Kidney (tissue), 14 donors: Measurements from ENCODE around the gene TTC13. TPM values are rescaled to one million over a fixed set of nuclear protein-coding genes. Genes with fewer than 3 reads are reported as not detected.

ENCODE experiments used
- DNase-seq, 5 donors: peaks; one replicate each; pipeline ENCODE4 v3.0.0-alpha.2; 2013 to 2020
- FAIRE-seq: peaks from 2 replicates; lab custom pipeline; 2012; peaks lifted over from hg19 to GRCh38; lab: Jason Lieb, UNC
- H3K27ac ChIP-seq, 2 donors: one replicate each; pipeline ENCODE4 v1.7.0; 2013; ENCODE audit warnings: low read depth in 2 of 2, low read length in 2 of 2, inconsistent platforms in 1 of 2
- H3K27me3 ChIP-seq: one replicate; pipeline ENCODE4 v1.7.1; 2013; ENCODE audit warnings: low read length, inconsistent platforms; ENCODE audit not compliant: control insufficient read depth, insufficient read depth
- H3K36me3 ChIP-seq, 3 donors: one replicate each; pipeline versions ENCODE4 v1.7.0 to v1.7.1; 2013; ENCODE audit warnings: low read length in 3 of 3, control low read depth in 1 of 3, inconsistent platforms in 1 of 3; ENCODE audit not compliant: insufficient read depth in 3 of 3, control insufficient read depth in 2 of 3
- H3K4me1 ChIP-seq, 3 donors: one replicate each; pipeline versions ENCODE4 v1.7.0 to v1.7.1; 2013; ENCODE audit warnings: low read length in 3 of 3, inconsistent platforms in 1 of 3, low read depth in 1 of 3; ENCODE audit not compliant: control insufficient read depth in 2 of 3, insufficient read depth in 2 of 3
- H3K4me3 ChIP-seq, 3 donors: one replicate each; pipeline versions ENCODE4 v1.7.0 to v1.8.1; 2013; ENCODE audit warnings: low read length in 3 of 3, control low read depth in 1 of 3, inconsistent platforms in 1 of 3
- H3K9ac ChIP-seq, 3 donors: one replicate each; pipeline versions ENCODE4 v1.7.0 to v1.7.1; 2013; ENCODE audit warnings: low read length in 3 of 3, control low read depth in 1 of 3, inconsistent platforms in 1 of 3
- H3K9me3 ChIP-seq, 3 donors: one replicate each; pipeline versions ENCODE4 v1.7.0 to v1.7.1; 2013; ENCODE audit warnings: low read length in 3 of 3, control low read depth in 1 of 3, inconsistent platforms in 1 of 3; ENCODE audit not compliant: control insufficient read depth in 2 of 3, insufficient read depth in 1 of 3
- intact Hi-C: fragments of 100-400 bp; cut with DNase I; formaldehyde crosslinking; loops from one replicate; pipeline ENCODE4 v1.11.1; 2022
- polyA plus RNA-seq: library from polyadenylated mRNA; stranded (reverse); fragments of 350-450 nt; fragmentation: Illumina TruSeq; extraction: RNeasy Lipid Tissue Mini Kit (QIAGEN cat#74804); gene quantifications from one replicate; pipeline ENCODE4 v1.2.3, GENCODE V29; 2014; ENCODE audit warnings: low read depth, low replicate concordance; ENCODE audit not compliant: insufficient read depth
- total RNA-seq: library from RNA; stranded (reverse); fragmentation: NEBNext Ultra II Directional; extraction: Animal tissue kit (Norgen Biotek cat#: 25700); gene quantifications from one replicate; pipeline ENCODE4 v1.2.1, GENCODE V29; 2021
- TF ChIP-seq, protein P1 (sequence below): IDR thresholded peaks from 3 replicates; pipeline ENCODE4 v1.5.1; 2012; ENCODE audit warnings: mild to moderate bottlenecking, moderate library complexity, borderline replicate concordance; ENCODE audit not compliant: insufficient read depth; ENCODE audit errors: extremely low read depth
- donor health status: control.
- donor health status: control.
- donor health status: control.
- donor health status: control.
- donor health status: control.
- donor health status: DM: yes; HTN: yes; CAD: no.
- donor health status: Normal renal cell carcinoma (clear cell type).

The TTC13 gene
- total and polyA plus RNA-seq, 2 donors from 2014 or later: 4.2 to 15.6 TPM

DNA sequence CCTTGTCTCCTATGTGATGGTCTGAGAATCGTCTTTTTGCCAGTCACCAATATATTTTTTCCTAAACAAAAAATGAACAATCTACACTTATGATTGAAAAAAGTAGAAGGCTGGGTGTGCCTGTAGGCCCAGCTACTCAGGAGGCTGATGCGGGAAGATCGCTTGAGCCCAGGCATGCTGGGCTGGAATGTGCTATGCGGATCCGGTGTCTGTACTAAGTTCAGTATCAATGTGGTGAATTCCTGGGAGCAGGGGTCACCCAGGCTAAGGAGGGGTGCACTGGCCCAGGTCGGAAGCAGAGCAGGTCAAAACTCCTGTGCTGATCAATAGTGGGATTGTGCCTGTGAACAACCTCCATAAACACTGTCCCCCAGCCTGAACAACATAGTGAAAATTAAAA lies 84.6 kb downstream of the TTC13 start:
- Histone ChIP-seq H3K4me1 (no peaks in the 10 kb centered on the region), H3K27me3 (no peaks in the 10 kb centered on the region), H3K9me3 (no peaks in the 10 kb centered on the region), H3K4me3 (no peak overlapping the region), H3K36me3 (no peaks in the 10 kb centered on the region), H3K9ac (no peak overlapping the region), H3K27ac (no peak overlapping the region)
- intact Hi-C loops: no loop called here
- DNase-seq (no peak), FAIRE-seq (no peak)
- TF ChIP-seq, protein P1, sequence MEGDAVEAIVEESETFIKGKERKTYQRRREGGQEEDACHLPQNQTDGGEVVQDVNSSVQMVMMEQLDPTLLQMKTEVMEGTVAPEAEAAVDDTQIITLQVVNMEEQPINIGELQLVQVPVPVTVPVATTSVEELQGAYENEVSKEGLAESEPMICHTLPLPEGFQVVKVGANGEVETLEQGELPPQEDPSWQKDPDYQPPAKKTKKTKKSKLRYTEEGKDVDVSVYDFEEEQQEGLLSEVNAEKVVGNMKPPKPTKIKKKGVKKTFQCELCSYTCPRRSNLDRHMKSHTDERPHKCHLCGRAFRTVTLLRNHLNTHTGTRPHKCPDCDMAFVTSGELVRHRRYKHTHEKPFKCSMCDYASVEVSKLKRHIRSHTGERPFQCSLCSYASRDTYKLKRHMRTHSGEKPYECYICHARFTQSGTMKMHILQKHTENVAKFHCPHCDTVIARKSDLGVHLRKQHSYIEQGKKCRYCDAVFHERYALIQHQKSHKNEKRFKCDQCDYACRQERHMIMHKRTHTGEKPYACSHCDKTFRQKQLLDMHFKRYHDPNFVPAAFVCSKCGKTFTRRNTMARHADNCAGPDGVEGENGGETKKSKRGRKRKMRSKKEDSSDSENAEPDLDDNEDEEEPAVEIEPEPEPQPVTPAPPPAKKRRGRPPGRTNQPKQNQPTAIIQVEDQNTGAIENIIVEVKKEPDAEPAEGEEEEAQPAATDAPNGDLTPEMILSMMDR: no peak

DNA sequence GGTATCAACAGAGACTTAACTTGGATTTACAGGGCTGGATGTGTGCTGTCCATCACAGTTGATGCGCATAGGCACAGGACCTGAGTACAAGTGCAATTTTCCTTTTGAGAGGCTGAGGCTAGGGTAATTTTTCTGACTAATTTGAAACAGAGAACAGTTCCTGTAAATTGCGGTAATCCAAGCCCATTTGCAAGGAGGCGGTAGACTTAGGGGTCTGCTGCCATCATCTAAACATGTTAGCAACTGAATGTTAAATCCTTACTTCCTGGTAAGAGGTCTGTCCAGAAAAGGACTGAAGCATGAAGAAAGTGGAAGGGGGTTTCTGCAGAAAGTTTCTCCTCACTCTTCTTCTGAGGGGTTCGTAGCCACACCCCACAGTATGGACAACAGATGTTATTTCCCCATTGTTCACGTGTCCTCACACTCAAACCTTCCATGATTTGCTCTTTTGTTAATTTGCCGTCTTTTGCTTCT lies 86.6 kb downstream of the TTC13 start:
- no peak for FAIRE-seq
- no peaks in the 10 kb centered on the region for H3K27me3 ChIP-seq
- TF ChIP-seq, protein P1: no peak
- no peaks in the 10 kb centered on the region for H3K36me3 ChIP-seq
- intact Hi-C loops: no loop called here
- H3K9ac ChIP-seq: no peak overlapping the region
- H3K27ac ChIP-seq: no peak overlapping the region
- no peaks in the 10 kb centered on the region for H3K4me1 ChIP-seq
- H3K9me3 ChIP-seq: no peaks in the 10 kb centered on the region
- H3K4me3 ChIP-seq: no peak overlapping the region
- DNase-seq: no peak

DNA sequence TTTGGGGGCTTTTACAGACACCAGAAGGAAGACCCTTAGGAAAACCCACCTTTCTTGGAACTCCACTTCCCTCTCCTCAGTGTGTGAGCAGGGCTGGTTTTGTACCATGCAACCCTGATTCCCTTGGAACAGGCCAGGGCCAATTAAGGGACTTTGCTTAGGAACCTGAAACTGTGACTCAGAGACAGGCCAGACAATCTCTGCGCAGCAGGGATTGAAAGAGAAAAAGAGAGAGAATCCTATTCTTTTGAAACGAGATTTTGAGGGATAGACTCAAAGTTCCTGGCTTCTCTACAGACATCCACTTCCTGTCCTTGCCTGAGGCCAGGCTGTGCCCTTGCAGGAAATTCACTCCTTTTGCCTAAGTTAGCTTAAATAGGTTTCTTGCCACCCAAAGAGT lies 87.2 kb downstream of the TTC13 start:
- H3K4me3 ChIP-seq: no peak overlapping the region
- H3K9me3 ChIP-seq: no peaks in the 10 kb centered on the region
- no peak overlapping the region for H3K27ac ChIP-seq
- intact Hi-C loops: no loop called here
- DNase-seq (no peak), FAIRE-seq (no peak)
- TF ChIP-seq, protein P1: no peak
- H3K9ac ChIP-seq: no peak overlapping the region
- H3K36me3 ChIP-seq: no peaks in the 10 kb centered on the region
- H3K27me3 ChIP-seq: no peaks in the 10 kb centered on the region
- H3K4me1 ChIP-seq: no peaks in the 10 kb centered on the region

DNA sequence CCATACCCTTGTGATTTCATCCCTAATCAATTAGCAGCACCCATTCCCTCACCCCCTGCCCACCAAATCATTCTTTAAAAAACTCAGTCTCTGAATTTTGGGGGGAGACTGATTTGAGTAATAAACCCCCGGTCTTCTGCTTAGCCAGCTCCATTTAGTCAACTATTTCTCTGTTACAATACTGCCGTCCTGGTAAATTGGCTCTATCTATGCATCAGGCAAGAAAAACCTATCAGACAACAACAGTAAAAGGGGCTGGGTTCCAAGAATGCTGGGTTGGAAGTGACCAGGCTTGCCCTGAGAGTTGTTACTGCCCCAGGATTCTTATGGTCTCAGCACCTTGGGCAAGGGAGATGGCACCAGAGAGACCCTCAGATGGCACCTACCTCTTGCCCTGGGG lies 94.0 kb downstream of the TTC13 start:
- no peak for FAIRE-seq
- no peak for DNase-seq
- Histone ChIP-seq H3K27me3 (no peaks in the 10 kb centered on the region), H3K9ac (no peak overlapping the region), H3K4me3 (no peak overlapping the region), H3K36me3 (no peaks in the 10 kb centered on the region), H3K4me1 (no peaks in the 10 kb centered on the region), H3K9me3 (peaks cover 0 to 12% (median 0%) of the 10 kb centered on the region in 3 donors), H3K27ac (no peak overlapping the region)
- TF ChIP-seq, protein P1: no peak
- intact Hi-C loops: no loop called here
